WTC11 (cell line): Measurements from ENCODE around the gene HUS1. TPM values are rescaled to one million over a fixed set of nuclear protein-coding genes. Genes with fewer than 3 reads are reported as not detected.

ENCODE experiments used
- ATAC-seq: fragments of 200-7000 bp; cut with Tn5 transposase; 2 replicates; pipeline ENCODE4 v1.10.0; 2021; ENCODE audit warnings: mild to moderate bottlenecking, moderate library complexity
- CTCF ChIA-PET: fragments of 300-600 bp; sonication (Branson Sonifier 250); formaldehyde crosslinking; loops from one replicate; lab custom pipeline; 2021; ENCODE audit warnings: antibody characterized with exemption; lab: Charles Lee
- POLR2A ChIA-PET: fragments of 350-600 bp; sonication (Branson Sonifier 250); formaldehyde crosslinking; loops from one replicate; lab custom pipeline; 2021; ENCODE audit warnings: antibody characterized with exemption; lab: Charles Lee
- DNase-seq: peaks from one replicate; pipeline ENCODE4 v3.0.0; 2021; ENCODE audit warnings: low spot score
- H3K27ac Mint-ChIP-seq: 2 replicates; pipeline ENCODE4 v1.8.0; 2021; ENCODE audit warnings: mixed read lengths
- H3K27me3 Mint-ChIP-seq: 2 replicates; pipeline ENCODE4 v1.8.0; 2021; ENCODE audit warnings: low read depth, mild to moderate bottlenecking, moderate library complexity, mixed read lengths
- H3K36me3 Mint-ChIP-seq: 2 replicates; pipeline ENCODE4 v1.8.0; 2021; ENCODE audit warnings: mixed read lengths
- H3K4me1 Mint-ChIP-seq: 2 replicates; pipeline ENCODE4 v1.8.0; 2022; ENCODE audit warnings: mixed read lengths
- H3K4me3 Mint-ChIP-seq: 2 replicates; pipeline ENCODE4 v1.8.0; 2021; ENCODE audit warnings: mild to moderate bottlenecking, moderate library complexity, mixed read lengths
- H3K9me3 Mint-ChIP-seq: 2 replicates; pipeline ENCODE4 v1.8.0; 2021; ENCODE audit warnings: mixed read lengths
- ATF2 ChIP-seq: sonication (generic); formaldehyde crosslinking; IDR thresholded peaks from 2 replicates; pipeline ENCODE4 v1.8.1; 2022; ENCODE audit warnings: low read depth, missing genetic modification reagents, borderline replicate concordance
- CREM ChIP-seq: sonication (generic); formaldehyde crosslinking; IDR thresholded peaks from 2 replicates; pipeline ENCODE4 v1.8.1; 2022; ENCODE audit warnings: mild to moderate bottlenecking, missing genetic modification reagents, moderate library complexity
- E2F1 ChIP-seq: sonication (generic); formaldehyde crosslinking; IDR thresholded peaks from 2 replicates; pipeline ENCODE4 v1.8.0; 2022; ENCODE audit warnings: mild to moderate bottlenecking, missing genetic modification reagents
- E2F4 ChIP-seq: sonication (generic); formaldehyde crosslinking; IDR thresholded peaks from 2 replicates; pipeline ENCODE4 v1.8.1; 2022; ENCODE audit warnings: low read depth, mild to moderate bottlenecking, moderate library complexity, missing genetic modification reagents, borderline replicate concordance
- EMX1 ChIP-seq: fragments of 250-450 bp; sonication (Bioruptor Pico); IDR thresholded peaks from 2 replicates; pipeline ENCODE4 v1.8.0; 2021; ENCODE audit warnings: mild to moderate bottlenecking
- FOXP1 ChIP-seq: sonication (generic); formaldehyde crosslinking; IDR thresholded peaks from 2 replicates; pipeline ENCODE4 v1.8.0; 2022; ENCODE audit warnings: missing genetic modification reagents, mild to moderate bottlenecking, moderate library complexity, borderline replicate concordance
- PREB ChIP-seq: sonication (generic); formaldehyde crosslinking; IDR thresholded peaks from 2 replicates; pipeline ENCODE4 v1.8.1; 2022; ENCODE audit warnings: mild to moderate bottlenecking, missing genetic modification reagents, moderate library complexity, borderline replicate concordance
- SMAD4 ChIP-seq: sonication (generic); formaldehyde crosslinking; IDR thresholded peaks from 2 replicates; pipeline ENCODE4 v1.8.0; 2022; ENCODE audit warnings: mild to moderate bottlenecking, missing genetic modification reagents
- STAT6 ChIP-seq: sonication (generic); formaldehyde crosslinking; conservative IDR thresholded peaks from 2 replicates; pipeline ENCODE4 v1.8.1; 2023; ENCODE audit warnings: mild to moderate bottlenecking, low read depth, missing genetic modification reagents, moderate library complexity
- ZNF121 ChIP-seq: sonication (generic); formaldehyde crosslinking; IDR thresholded peaks from 2 replicates; pipeline ENCODE4 v1.8.0; 2023; ENCODE audit warnings: missing genetic modification reagents
- ZNF138 ChIP-seq: sonication (generic); formaldehyde crosslinking; conservative IDR thresholded peaks from 2 replicates; pipeline ENCODE4 v1.8.1; 2022; ENCODE audit warnings: mild to moderate bottlenecking, moderate library complexity, missing genetic modification reagents
- ZNF671 ChIP-seq: fragments of 250-450 bp; sonication (Bioruptor Pico); IDR thresholded peaks from 2 replicates; pipeline ENCODE4 v1.8.0; 2021; ENCODE audit warnings: mild to moderate bottlenecking
- total RNA-seq: library from RNA; stranded (reverse); gene quantifications from 3 replicates; pipeline ENCODE4 v1.2.3, GENCODE V29; 2021

The HUS1 gene
- total RNA-seq, 1 experiment from 2014 or later, result 33.4 TPM

GRCh38 chr7:47949703-47950102 lies 29.7 kb downstream of the HUS1 start:
- ChIA-PET CTCF (interaction anchor here (0.6 kb wide), 1 partner anchor 130 kb away, joined by 4 read pairs; no protein-coding TSS in a partner anchor), POLR2A (no interaction called here)
- no peak for DNase-seq
- no peak for ATAC-seq
- TF ChIP-seq FOXP1 (CRISPR knock-in tag), result no peak
- no peak for TF ChIP-seq PREB (CRISPR knock-in tag)
- TF ChIP-seq STAT6 (CRISPR knock-in tag), result no peak
- no peak for TF ChIP-seq CREM (CRISPR knock-in tag)
- TF ChIP-seq ZNF121 (CRISPR knock-in tag), result no peak
- TF ChIP-seq EMX1 (CRISPR knock-in tag), result no peak
- TF ChIP-seq ZNF671, result no peak
- TF ChIP-seq SMAD4, result no peak
- no peak for TF ChIP-seq ZNF138
- TF ChIP-seq E2F4 (CRISPR knock-in tag), result no peak
- Mint-ChIP-seq H3K9me3 (no peaks in the 10 kb centered on the region), H3K27me3 (no peaks in the 10 kb centered on the region), H3K36me3 (peaks cover 6% of the 10 kb centered on the region), H3K4me3 (no peak overlapping the region), H3K27ac (peak overlapping the region; percentile 4; the same call in 1 of the 2 replicates), H3K4me1 (peaks cover 29% of the 10 kb centered on the region)

- no peak for ATAC-seq
- ChIA-PET CTCF (interaction anchor here (0.7 to 0.9 kb wide), 2 partner anchors 10 to 207 kb away, joined by 3 to 4 read pairs; no protein-coding TSS in a partner anchor), POLR2A (no interaction called here)
Measured at GRCh38 chr7:47948141-47948790, 31.1 kb downstream of the HUS1 start, which contains the start of gene PKD1L1. Gene PKD1L1 (minus strand): TSS chr7:47948466. CDS start chr7:47948440, 26 bp downstream.

More at GRCh38 chr7:47948141-47948790, 31.1 kb downstream of the HUS1 start, which contains the start of gene PKD1L1:
- H3K36me3 Mint-ChIP-seq, result no peaks in the 10 kb centered on the region
- TF ChIP-seq ATF2 (CRISPR knock-in tag) (no peak), E2F1 (CRISPR knock-in tag) (no peak)
- TF ChIP-seq, all 79 proteins: peak for 0
- no peak for DNase-seq
- Mint-ChIP-seq H3K4me3 (no peak within 1 kb of the TSS), H3K9me3 (no peaks in the 10 kb centered on the region), H3K27me3 (no peaks in the 10 kb centered on the region), H3K4me1 (peaks cover 32% of the 10 kb centered on the region), H3K27ac (no peak within 1 kb of the TSS)
